ENCODE measurements around the gene NIPAL4.

GRCh38 chr5:157463081-157463480 lies 3.1 kb downstream of the NIPAL4 start:
- TF ChIP-seq, protein P1, sequence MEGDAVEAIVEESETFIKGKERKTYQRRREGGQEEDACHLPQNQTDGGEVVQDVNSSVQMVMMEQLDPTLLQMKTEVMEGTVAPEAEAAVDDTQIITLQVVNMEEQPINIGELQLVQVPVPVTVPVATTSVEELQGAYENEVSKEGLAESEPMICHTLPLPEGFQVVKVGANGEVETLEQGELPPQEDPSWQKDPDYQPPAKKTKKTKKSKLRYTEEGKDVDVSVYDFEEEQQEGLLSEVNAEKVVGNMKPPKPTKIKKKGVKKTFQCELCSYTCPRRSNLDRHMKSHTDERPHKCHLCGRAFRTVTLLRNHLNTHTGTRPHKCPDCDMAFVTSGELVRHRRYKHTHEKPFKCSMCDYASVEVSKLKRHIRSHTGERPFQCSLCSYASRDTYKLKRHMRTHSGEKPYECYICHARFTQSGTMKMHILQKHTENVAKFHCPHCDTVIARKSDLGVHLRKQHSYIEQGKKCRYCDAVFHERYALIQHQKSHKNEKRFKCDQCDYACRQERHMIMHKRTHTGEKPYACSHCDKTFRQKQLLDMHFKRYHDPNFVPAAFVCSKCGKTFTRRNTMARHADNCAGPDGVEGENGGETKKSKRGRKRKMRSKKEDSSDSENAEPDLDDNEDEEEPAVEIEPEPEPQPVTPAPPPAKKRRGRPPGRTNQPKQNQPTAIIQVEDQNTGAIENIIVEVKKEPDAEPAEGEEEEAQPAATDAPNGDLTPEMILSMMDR (IDR thresholded peaks at IDR 0.05) = no peak
- no peak for TF ChIP-seq POLR2AphosphoS5 (IDR thresholded peaks at IDR 0.05)
- no peak for TF ChIP-seq EP300 (IDR thresholded peaks at IDR 0.05)

Measured in stomach (tissue), 4 donors.